GM19372 (cell line): ENCODE results near the gene FXYD2.
"Not testable (repeated sequence)": the region's sequence is repeated elsewhere in the genome, so short reads cannot be mapped to it uniquely, and the experiment has no call there.

Source experiments
- ATAC-seq: cut with Tn5 transposase; IDR thresholded peaks from one replicate; pipeline ENCODE4 v1.9.1; 2021; ENCODE audit warnings: mild to moderate bottlenecking, low read depth, moderate library complexity; ENCODE audit not compliant: unreplicated experiment

Gene FXYD2

GRCh38 chr11:117824571-117825537, at the start of gene FXYD2:
FXYD2 (minus strand) TSS chr11:117824744; CDS start chr11:117824678, 66 bp downstream.
- ATAC-seq = no peak

GRCh38 chr11:117873828-117874125, 49.2 kb upstream of the FXYD2 start:
- no peak for ATAC-seq

- no peak for ATAC-seq
These were observed 48.7 kb upstream of the FXYD2 start for GRCh38 chr11:117872975-117873827.

- no peak for ATAC-seq
These were observed 47.9 kb upstream of the FXYD2 start for GRCh38 chr11:117872420-117872961.

- no peak for ATAC-seq
These were observed 47.2 kb upstream of the FXYD2 start for GRCh38 chr11:117871784-117872183.

- no peak for ATAC-seq
These were observed 46.6 kb upstream of the FXYD2 start for GRCh38 chr11:117871160-117871559.

- ATAC-seq = no peak
These were observed 45.8 kb upstream of the FXYD2 start for GRCh38 chr11:117870103-117870952.

GRCh38 chr11:117869604-117870003, 45.1 kb upstream of the FXYD2 start:
- no peak for ATAC-seq

GRCh38 chr11:117868815-117869561, 44.4 kb upstream of the FXYD2 start:
- ATAC-seq = no peak

- ATAC-seq = no peak
These were observed 43.5 kb upstream of the FXYD2 start for GRCh38 chr11:117868088-117868487.

GRCh38 chr11:117866526-117866925, 42.0 kb upstream of the FXYD2 start:
- ATAC-seq = no peak

GRCh38 chr11:117865546-117865945, 41.0 kb upstream of the FXYD2 start:
- ATAC-seq = not testable (repeated sequence)

- ATAC-seq = no peak
These were observed 38.8 kb upstream of the FXYD2 start for GRCh38 chr11:117863383-117863782.

GRCh38 chr11:117862753-117863152, 38.2 kb upstream of the FXYD2 start:
- ATAC-seq = no peak

- ATAC-seq = no peak
These were observed 37.6 kb upstream of the FXYD2 start for GRCh38 chr11:117862019-117862725.

GRCh38 chr11:117861151-117862018, 36.8 kb upstream of the FXYD2 start:
- no peak for ATAC-seq

- ATAC-seq = no peak
These were observed 35.6 kb upstream of the FXYD2 start for GRCh38 chr11:117860139-117860538.
